Peyer's patch (tissue), 4 donors: ENCODE measurements around the gene TXNIP.

Source experiments
- POLR2A ChIP-seq, 2 donors: fragments of 450-650 bp; IDR thresholded peaks; one replicate each; pipeline ENCODE4 v1.5.1; 2017; ENCODE audit warnings: antibody characterized with exemption in 2 of 2, mild to moderate bottlenecking in 2 of 2, moderate library complexity in 2 of 2
- TF ChIP-seq, protein P1 (sequence below), 6 experiments: fragments of 450-650 bp in 4 of 6; fragments of 200-600 bp in 2 of 6; sonication (generic) in 1 of 6; IDR thresholded peaks; one replicate each; pipeline ENCODE4 v1.5.1; 2017 to 2019; ENCODE audit warnings: antibody characterized with exemption in 6 of 6, mild to moderate bottlenecking in 3 of 6, moderate library complexity in 1 of 6

- TF ChIP-seq, protein P1, sequence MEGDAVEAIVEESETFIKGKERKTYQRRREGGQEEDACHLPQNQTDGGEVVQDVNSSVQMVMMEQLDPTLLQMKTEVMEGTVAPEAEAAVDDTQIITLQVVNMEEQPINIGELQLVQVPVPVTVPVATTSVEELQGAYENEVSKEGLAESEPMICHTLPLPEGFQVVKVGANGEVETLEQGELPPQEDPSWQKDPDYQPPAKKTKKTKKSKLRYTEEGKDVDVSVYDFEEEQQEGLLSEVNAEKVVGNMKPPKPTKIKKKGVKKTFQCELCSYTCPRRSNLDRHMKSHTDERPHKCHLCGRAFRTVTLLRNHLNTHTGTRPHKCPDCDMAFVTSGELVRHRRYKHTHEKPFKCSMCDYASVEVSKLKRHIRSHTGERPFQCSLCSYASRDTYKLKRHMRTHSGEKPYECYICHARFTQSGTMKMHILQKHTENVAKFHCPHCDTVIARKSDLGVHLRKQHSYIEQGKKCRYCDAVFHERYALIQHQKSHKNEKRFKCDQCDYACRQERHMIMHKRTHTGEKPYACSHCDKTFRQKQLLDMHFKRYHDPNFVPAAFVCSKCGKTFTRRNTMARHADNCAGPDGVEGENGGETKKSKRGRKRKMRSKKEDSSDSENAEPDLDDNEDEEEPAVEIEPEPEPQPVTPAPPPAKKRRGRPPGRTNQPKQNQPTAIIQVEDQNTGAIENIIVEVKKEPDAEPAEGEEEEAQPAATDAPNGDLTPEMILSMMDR (IDR thresholded peaks at IDR 0.05): no peak
- peak; percentile 33 to 54 for TF ChIP-seq POLR2A (IDR thresholded peaks at IDR 0.05)
These were observed 4.5 kb downstream of the TXNIP start for GRCh38 chr1:145991735-145992412.
